H1 (cell line): ENCODE results near the gene GAS2L1. TPM values are rescaled to one million over a fixed set of nuclear protein-coding genes. Genes with fewer than 3 reads are reported as not detected.

Source experiments
- HDAC2 ChIP-seq, 2 experiments: fragments of 300-600 bp in 1 of 2; sonication (generic) in 1 of 2; IDR thresholded peaks; 2 replicates each; pipeline ENCODE4 v1.6.1; 2011 to 2012; ENCODE audit warnings: low read depth in 2 of 2, low read length in 2 of 2, mild to moderate bottlenecking in 2 of 2, moderate library complexity in 2 of 2, borderline replicate concordance in 1 of 2, inconsistent platforms in 1 of 2
- polyA plus RNA-seq, 7 experiments: library from polyadenylated mRNA; depleted of rRNA in 3 of 7; stranded (reverse) in 5 of 7; unstranded in 2 of 7; fragments of >200 nt in 5 of 7; fragments of 200-250 nt in 2 of 7; gene quantifications; 1 replicate in 5 of 7; 2 replicates in 1 of 7; 4 replicates in 1 of 7; pipeline versions ENCODE4 v1.2.1 to v1.2.3, GENCODE V29; 2011 to 2013; ENCODE audit warnings: missing spikeins in 2 of 7, mixed read lengths in 2 of 7
- total RNA-seq: library from RNA; stranded (reverse); fragmentation: NEBNext Ultra II Directional; extraction: Animal tissue kit (Norgen Biotek cat#: 25700); gene quantifications from 2 replicates; pipeline ENCODE4 v1.2.1, GENCODE V29; 2021

The GAS2L1 gene
- total and polyA plus RNA-seq, 2 of the 8 experiments (the other 6 are each of a cell fraction or from before 2014, with no cell fraction given) = 3.6 to 10.1 TPM

- no peak for TF ChIP-seq HDAC2 (IDR thresholded peaks at IDR 0.05; ENCODE audit: borderline replicate concordance in 1 of 2, low read depth in 2 of 2, low read length in 2 of 2)
Measured at GRCh38 chr22:29343313-29343805, 36.9 kb downstream of the GAS2L1 start (continued).
